NB4 (cell line): ENCODE measurements around the gene EGLN3.
A peak's percentile ranks its signal among the peaks of the same experiment; 100 is the strongest.

Experiments
- DNase-seq: peaks from one replicate; pipeline ENCODE4 v3.0.0; 2010; ENCODE audit warnings: low read depth
- H3K4me3 ChIP-seq: one replicate; pipeline ENCODE4 v1.5.1; 2011; ENCODE audit warnings: mild to moderate bottlenecking, low read depth, low read length, moderate library complexity
- CTCF ChIP-seq: IDR thresholded peaks from one replicate; pipeline ENCODE4 v1.5.1; 2012; ENCODE audit warnings: low read depth, low read length
- MYC ChIP-seq: IDR thresholded peaks from 2 replicates; pipeline ENCODE4 v1.6.1; 2011; ENCODE audit warnings: low read depth, low read length
- POLR2A ChIP-seq: IDR thresholded peaks from 2 replicates; pipeline ENCODE4 v1.6.1; 2011; ENCODE audit warnings: mild to moderate bottlenecking; ENCODE audit not compliant: insufficient read length; ENCODE audit errors: extremely low read depth
- TF ChIP-seq, protein P1 (sequence below): IDR thresholded peaks from 2 replicates; pipeline ENCODE4 v1.6.1; 2011; ENCODE audit warnings: low read depth, low read length

Gene EGLN3

GRCh38 chr14:33993246-33993645 lies 42.4 kb upstream of the EGLN3 start:
- no peak for DNase-seq
- TF ChIP-seq CTCF (no peak), MYC (no peak), POLR2A (no peak)
- TF ChIP-seq, protein P1, sequence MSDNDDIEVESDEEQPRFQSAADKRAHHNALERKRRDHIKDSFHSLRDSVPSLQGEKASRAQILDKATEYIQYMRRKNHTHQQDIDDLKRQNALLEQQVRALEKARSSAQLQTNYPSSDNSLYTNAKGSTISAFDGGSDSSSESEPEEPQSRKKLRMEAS, result no peak
- no peak overlapping the region for H3K4me3 ChIP-seq

GRCh38 chr14:33992274-33993007 lies 41.6 kb upstream of the EGLN3 start:
- no peak for DNase-seq
- no peak overlapping the region for H3K4me3 ChIP-seq
- TF ChIP-seq, protein P1, result no peak
- no peak for TF ChIP-seq MYC
- TF ChIP-seq POLR2A, result no peak
- TF ChIP-seq CTCF, result no peak

GRCh38 chr14:33990790-33991189 lies 39.9 kb upstream of the EGLN3 start:
- DNase-seq, result no peak
- H3K4me3 ChIP-seq, result no peak overlapping the region
- TF ChIP-seq MYC (no peak), CTCF (no peak), POLR2A (no peak)
- TF ChIP-seq, protein P1, result no peak

- TF ChIP-seq, protein P1, result no peak
- TF ChIP-seq MYC (no peak), POLR2A (no peak), CTCF (no peak)
- no peak overlapping the region for H3K4me3 ChIP-seq
- DNase-seq, result no peak
Observed at GRCh38 chr14:33987565-33988080, 36.7 kb upstream of the EGLN3 start.

GRCh38 chr14:33986804-33987203 lies 35.9 kb upstream of the EGLN3 start:
- DNase-seq, result peak; percentile 36

More at GRCh38 chr14:33986804-33987203, 35.9 kb upstream of the EGLN3 start:
- no peak overlapping the region for H3K4me3 ChIP-seq
- TF ChIP-seq, protein P1, result no peak
- TF ChIP-seq POLR2A (no peak), CTCF (no peak), MYC (no peak)
